ENCODE results near the gene OR8H3.
"Not testable (repeated sequence)": the region's sequence is repeated elsewhere in the genome, so short reads cannot be mapped to it uniquely, and the experiment has no call there.

OR8H3 gene

GRCh38 chr11:56140151-56140661 is 18.0 kb downstream of the OR8H3 start, which contains the start of gene OR8J3:
TSS of gene OR8J3 (minus strand) at chr11:56140201. CDS start at chr11:56137718, 2,483 bp downstream.
- Histone ChIP-seq H3K4me3 (ENCODE audit: low read depth, low read length) (no peak within 1 kb of the TSS), H2AFZ (no peak within 1 kb of the TSS), H3K9me3 (ENCODE audit: control insufficient read depth, low read length) (no peaks in the 10 kb centered on the region), H3K4me1 (no peaks in the 10 kb centered on the region), H3K27me3 (ENCODE audit: control insufficient read depth, insufficient read depth, low read length) (no peaks in the 10 kb centered on the region), H3K36me3 (ENCODE audit: control insufficient read depth, insufficient read depth, low read length) (no peaks in the 10 kb centered on the region), H3K27ac (no peak within 1 kb of the TSS), H3K4me2 (ENCODE audit: low read length) (no peak within 1 kb of the TSS), H3K9ac (no peak within 1 kb of the TSS), H3K79me2 (no peaks in the 10 kb centered on the region)
- no peak for TF ChIP-seq CTCF (IDR thresholded peaks at IDR 0.05)

GRCh38 chr11:56143681-56144080 is 21.5 kb downstream of the OR8H3 start:
- H3K4me1 ChIP-seq; H3K4me2 ChIP-seq (ENCODE audit: low read length); H3K9me3 ChIP-seq (ENCODE audit: control insufficient read depth, low read length); H2AFZ ChIP-seq; H3K36me3 ChIP-seq (ENCODE audit: control insufficient read depth, insufficient read depth, low read length); H3K27ac ChIP-seq; H3K79me2 ChIP-seq; H3K27me3 ChIP-seq (ENCODE audit: control insufficient read depth, insufficient read depth, low read length); H3K9ac ChIP-seq; H3K4me3 ChIP-seq (ENCODE audit: low read depth, low read length): not testable (repeated sequence)

- no peak for TF ChIP-seq CTCF (IDR thresholded peaks at IDR 0.05)
- Histone ChIP-seq H2AFZ (no peak overlapping the region), H3K36me3 (ENCODE audit: control insufficient read depth, insufficient read depth, low read length) (no peaks in the 10 kb centered on the region), H3K4me2 (ENCODE audit: low read length) (no peak overlapping the region), H3K4me3 (ENCODE audit: low read depth, low read length) (no peak overlapping the region), H3K9ac (no peak overlapping the region), H3K4me1 (no peaks in the 10 kb centered on the region), H3K9me3 (ENCODE audit: control insufficient read depth, low read length) (no peaks in the 10 kb centered on the region), H3K27me3 (ENCODE audit: control insufficient read depth, insufficient read depth, low read length) (no peaks in the 10 kb centered on the region), H3K79me2 (no peaks in the 10 kb centered on the region), H3K27ac (no peak overlapping the region)
Observed at GRCh38 chr11:56151376-56151775, 29.2 kb downstream of the OR8H3 start.

- Histone ChIP-seq H3K9ac (no peak overlapping the region), H3K4me1 (no peaks in the 10 kb centered on the region), H3K4me2 (ENCODE audit: low read length) (no peak overlapping the region), H3K9me3 (ENCODE audit: control insufficient read depth, low read length) (no peaks in the 10 kb centered on the region), H3K27ac (no peak overlapping the region), H3K79me2 (no peaks in the 10 kb centered on the region), H3K27me3 (ENCODE audit: control insufficient read depth, insufficient read depth, low read length) (no peaks in the 10 kb centered on the region), H3K4me3 (ENCODE audit: low read depth, low read length) (no peak overlapping the region), H2AFZ (no peak overlapping the region), H3K36me3 (ENCODE audit: control insufficient read depth, insufficient read depth, low read length) (no peaks in the 10 kb centered on the region)
- no peak for TF ChIP-seq CTCF (IDR thresholded peaks at IDR 0.05)
Observed at GRCh38 chr11:56152333-56152732, 30.2 kb downstream of the OR8H3 start.

- TF ChIP-seq CTCF (IDR thresholded peaks at IDR 0.05): no peak
- Histone ChIP-seq H3K4me2 (ENCODE audit: low read length) (no peak within 1 kb of the TSS), H3K4me1 (no peaks in the 10 kb centered on the region), H3K4me3 (ENCODE audit: low read depth, low read length) (no peak within 1 kb of the TSS), H3K9ac (no peak within 1 kb of the TSS), H2AFZ (no peak within 1 kb of the TSS), H3K27ac (no peak within 1 kb of the TSS), H3K9me3 (ENCODE audit: control insufficient read depth, low read length) (no peaks in the 10 kb centered on the region), H3K36me3 (ENCODE audit: control insufficient read depth, insufficient read depth, low read length) (no peaks in the 10 kb centered on the region), H3K27me3 (ENCODE audit: control insufficient read depth, insufficient read depth, low read length) (no peaks in the 10 kb centered on the region), H3K79me2 (no peaks in the 10 kb centered on the region)
Observed at GRCh38 chr11:56160217-56160616, 38.0 kb downstream of the OR8H3 start, which contains the start of gene OR8K5. TSS of gene OR8K5 (minus strand) at chr11:56160317. CDS start at chr11:56160317, 0 bp downstream.

All from parathyroid adenoma (tissue), 2 donors.